GM12864 (cell line): ENCODE results near the gene CASP9.
"Not testable (repeated sequence)": the region's sequence is repeated elsewhere in the genome, so short reads cannot be mapped to it uniquely, and the experiment has no call there.

Experiments
- DNase-seq: peaks from one replicate; pipeline ENCODE4 v3.0.0-alpha.2; 2011; ENCODE audit warnings: low read depth
- H3K4me3 ChIP-seq: 2 replicates; pipeline ENCODE4 v1.5.1; 2011; ENCODE audit warnings: mild to moderate bottlenecking, low read depth, low read length, control low read depth
- TF ChIP-seq, protein P1 (sequence below): IDR thresholded peaks from 2 replicates; pipeline ENCODE4 v1.5.1; 2011; ENCODE audit warnings: low read depth, mild to moderate bottlenecking, moderate library complexity, low read length, control low read depth, inconsistent platforms; ENCODE audit errors: missing control alignments

Gene CASP9

DNA sequence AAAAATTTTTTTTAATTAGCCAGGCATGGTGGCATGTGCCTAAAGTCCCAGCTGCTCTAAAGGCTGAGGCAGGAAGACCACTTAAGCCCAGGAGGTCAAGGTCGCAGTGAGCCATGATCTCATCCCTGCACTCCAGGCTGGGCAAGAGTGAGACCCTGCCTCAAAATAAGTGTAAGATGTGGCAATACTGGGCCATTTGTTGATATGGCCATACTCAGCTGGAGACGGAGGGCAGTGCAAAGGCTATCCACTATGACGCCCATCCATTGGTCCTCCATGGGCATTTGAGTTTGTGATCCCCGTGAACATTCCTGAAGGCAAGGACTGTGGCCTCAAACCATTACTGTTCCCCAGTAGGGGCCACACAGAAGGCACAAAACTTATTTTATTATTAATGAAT lies 1.5 kb downstream of the CASP9 start:
- TF ChIP-seq, protein P1, sequence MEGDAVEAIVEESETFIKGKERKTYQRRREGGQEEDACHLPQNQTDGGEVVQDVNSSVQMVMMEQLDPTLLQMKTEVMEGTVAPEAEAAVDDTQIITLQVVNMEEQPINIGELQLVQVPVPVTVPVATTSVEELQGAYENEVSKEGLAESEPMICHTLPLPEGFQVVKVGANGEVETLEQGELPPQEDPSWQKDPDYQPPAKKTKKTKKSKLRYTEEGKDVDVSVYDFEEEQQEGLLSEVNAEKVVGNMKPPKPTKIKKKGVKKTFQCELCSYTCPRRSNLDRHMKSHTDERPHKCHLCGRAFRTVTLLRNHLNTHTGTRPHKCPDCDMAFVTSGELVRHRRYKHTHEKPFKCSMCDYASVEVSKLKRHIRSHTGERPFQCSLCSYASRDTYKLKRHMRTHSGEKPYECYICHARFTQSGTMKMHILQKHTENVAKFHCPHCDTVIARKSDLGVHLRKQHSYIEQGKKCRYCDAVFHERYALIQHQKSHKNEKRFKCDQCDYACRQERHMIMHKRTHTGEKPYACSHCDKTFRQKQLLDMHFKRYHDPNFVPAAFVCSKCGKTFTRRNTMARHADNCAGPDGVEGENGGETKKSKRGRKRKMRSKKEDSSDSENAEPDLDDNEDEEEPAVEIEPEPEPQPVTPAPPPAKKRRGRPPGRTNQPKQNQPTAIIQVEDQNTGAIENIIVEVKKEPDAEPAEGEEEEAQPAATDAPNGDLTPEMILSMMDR = no peak

GRCh38 chr1:15521206-15521906 lies 2.7 kb downstream of the CASP9 start:
- H3K4me3 ChIP-seq, DNase-seq: not testable (repeated sequence)

More for the DNA sequence above, 1.5 kb downstream of the CASP9 start:
- DNase-seq = no peak
- no peak overlapping the region for H3K4me3 ChIP-seq

DNA sequence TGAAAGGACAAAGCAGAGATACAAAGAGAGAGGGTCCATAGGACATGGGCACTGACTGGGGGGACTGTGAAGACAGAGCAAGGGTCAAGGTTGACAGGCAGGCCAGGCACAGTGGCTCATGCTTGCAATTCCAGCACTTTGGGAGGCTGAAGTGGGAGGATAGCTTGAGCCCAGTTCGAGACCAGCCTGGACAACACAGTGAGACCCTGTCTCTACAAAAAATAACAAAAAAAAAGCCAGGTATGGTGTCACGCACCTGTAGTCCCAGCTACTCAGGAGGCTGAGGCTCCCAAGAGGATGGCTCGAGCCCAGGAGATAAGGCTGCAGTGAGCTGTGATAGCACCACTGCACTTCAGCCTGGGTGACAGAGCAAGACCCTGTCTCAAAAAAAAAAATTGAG lies 4.4 kb downstream of the CASP9 start:
- no peak overlapping the region for H3K4me3 ChIP-seq
- no peak for DNase-seq

DNA sequence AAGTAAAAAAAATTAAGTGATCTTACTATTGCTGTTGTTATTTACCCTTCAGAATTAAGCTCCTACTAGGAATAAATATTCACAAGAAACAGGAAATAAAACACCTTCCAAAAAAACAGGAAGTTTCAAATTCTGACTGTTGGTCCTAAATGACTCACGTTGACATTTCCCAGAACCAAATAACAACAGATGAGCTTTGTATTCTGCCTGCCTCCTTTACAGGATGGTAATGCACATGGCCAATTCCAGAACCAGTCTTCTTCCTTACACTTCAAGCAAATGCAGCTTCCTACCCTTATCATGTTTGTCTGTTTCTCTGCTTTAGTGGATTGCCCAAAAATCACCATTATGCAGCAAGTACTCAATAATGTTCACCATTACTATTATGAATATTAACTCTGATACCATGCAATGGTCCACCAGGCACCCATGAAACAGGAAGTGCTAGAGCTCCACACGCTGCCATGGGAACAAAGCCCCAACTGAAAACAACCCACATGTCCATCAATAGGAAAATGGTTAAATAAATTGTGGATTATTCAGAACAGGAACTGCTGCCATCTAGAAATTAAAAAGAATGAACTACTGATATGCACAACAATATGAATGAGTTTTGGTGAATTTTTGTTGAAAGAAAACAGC lies 8.9 kb downstream of the CASP9 start:
- TF ChIP-seq, protein P1 = no peak
- no peak for DNase-seq

More for the DNA sequence above, 4.4 kb downstream of the CASP9 start:
- TF ChIP-seq, protein P1 = no peak

DNA sequence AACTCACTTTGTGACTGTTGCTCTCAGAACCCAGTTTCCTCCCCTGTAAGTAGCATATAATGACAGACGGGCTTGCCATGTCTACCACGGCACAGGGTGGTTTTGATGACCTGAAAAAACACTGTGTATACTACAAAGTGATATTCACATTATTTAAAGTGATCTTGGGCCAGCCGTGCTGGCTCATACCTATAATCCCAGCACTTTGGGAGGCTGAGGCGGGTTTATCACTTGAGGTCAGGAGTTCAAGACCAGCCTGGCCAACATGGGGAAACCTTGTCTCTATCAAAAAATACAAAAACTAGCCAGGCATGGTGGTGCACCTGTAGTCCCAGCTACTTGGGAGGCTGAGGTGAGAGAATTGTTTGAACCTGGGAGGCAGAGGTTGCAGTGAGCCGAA lies 9.5 kb downstream of the CASP9 start:
- not testable (repeated sequence) for H3K4me3 ChIP-seq, DNase-seq

More for the DNA sequence above, 8.9 kb downstream of the CASP9 start:
- H3K4me3 ChIP-seq = no peak overlapping the region

DNA sequence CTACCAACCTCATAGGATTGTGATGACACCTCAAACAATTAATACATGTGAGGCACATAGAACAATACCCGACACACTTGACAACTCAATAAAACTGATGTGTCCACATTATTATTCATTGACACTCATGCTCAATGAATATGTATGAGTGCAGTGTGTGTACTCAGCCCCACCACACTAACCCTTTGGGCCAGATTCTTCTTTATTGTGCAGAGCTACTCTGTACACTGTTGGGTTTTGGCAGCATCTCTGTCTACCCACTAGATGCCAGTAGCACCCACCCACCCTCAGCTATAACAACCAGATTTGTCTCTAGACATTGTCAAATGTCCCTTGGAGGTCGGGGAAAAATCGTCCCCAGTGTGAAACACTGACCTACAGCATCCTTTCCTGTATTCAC lies 10.1 kb downstream of the CASP9 start:
- H3K4me3 ChIP-seq = no peak overlapping the region
- TF ChIP-seq, protein P1 = no peak
- DNase-seq = no peak

- DNase-seq = no peak
- TF ChIP-seq, protein P1 = no peak
- no peak overlapping the region for H3K4me3 ChIP-seq
Measured at GRCh38 chr1:15513192-15513591, 10.8 kb downstream of the CASP9 start.
